ENCODE results near the gene MMP7.

Gene MMP7

GRCh38 chr11:102568851-102569250 lies 38.3 kb upstream of the MMP7 start:
- TF ChIP-seq, protein P1, sequence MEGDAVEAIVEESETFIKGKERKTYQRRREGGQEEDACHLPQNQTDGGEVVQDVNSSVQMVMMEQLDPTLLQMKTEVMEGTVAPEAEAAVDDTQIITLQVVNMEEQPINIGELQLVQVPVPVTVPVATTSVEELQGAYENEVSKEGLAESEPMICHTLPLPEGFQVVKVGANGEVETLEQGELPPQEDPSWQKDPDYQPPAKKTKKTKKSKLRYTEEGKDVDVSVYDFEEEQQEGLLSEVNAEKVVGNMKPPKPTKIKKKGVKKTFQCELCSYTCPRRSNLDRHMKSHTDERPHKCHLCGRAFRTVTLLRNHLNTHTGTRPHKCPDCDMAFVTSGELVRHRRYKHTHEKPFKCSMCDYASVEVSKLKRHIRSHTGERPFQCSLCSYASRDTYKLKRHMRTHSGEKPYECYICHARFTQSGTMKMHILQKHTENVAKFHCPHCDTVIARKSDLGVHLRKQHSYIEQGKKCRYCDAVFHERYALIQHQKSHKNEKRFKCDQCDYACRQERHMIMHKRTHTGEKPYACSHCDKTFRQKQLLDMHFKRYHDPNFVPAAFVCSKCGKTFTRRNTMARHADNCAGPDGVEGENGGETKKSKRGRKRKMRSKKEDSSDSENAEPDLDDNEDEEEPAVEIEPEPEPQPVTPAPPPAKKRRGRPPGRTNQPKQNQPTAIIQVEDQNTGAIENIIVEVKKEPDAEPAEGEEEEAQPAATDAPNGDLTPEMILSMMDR (IDR thresholded peaks at IDR 0.05; ENCODE audit: control insufficient read depth, extremely low read depth, insufficient read depth) = no peak

GRCh38 chr11:102566112-102566511 lies 35.6 kb upstream of the MMP7 start:
- no peak for DNase-seq (ENCODE audit: low read depth)
- TF ChIP-seq, protein P1 (IDR thresholded peaks at IDR 0.05; ENCODE audit: control insufficient read depth, extremely low read depth, insufficient read depth) = no peak
- no peak overlapping the region for H3K4me3 ChIP-seq (ENCODE audit: low read depth, low read length)

More at GRCh38 chr11:102568851-102569250, 38.3 kb upstream of the MMP7 start:
- no peak for DNase-seq (ENCODE audit: low read depth)
- no peak overlapping the region for H3K4me3 ChIP-seq (ENCODE audit: low read depth, low read length)

GRCh38 chr11:102564110-102564509 lies 33.6 kb upstream of the MMP7 start:
- TF ChIP-seq, protein P1 (IDR thresholded peaks at IDR 0.05; ENCODE audit: control insufficient read depth, extremely low read depth, insufficient read depth) = no peak
- no peak overlapping the region for H3K4me3 ChIP-seq (ENCODE audit: low read depth, low read length)
- no peak for DNase-seq (ENCODE audit: low read depth)

DNA sequence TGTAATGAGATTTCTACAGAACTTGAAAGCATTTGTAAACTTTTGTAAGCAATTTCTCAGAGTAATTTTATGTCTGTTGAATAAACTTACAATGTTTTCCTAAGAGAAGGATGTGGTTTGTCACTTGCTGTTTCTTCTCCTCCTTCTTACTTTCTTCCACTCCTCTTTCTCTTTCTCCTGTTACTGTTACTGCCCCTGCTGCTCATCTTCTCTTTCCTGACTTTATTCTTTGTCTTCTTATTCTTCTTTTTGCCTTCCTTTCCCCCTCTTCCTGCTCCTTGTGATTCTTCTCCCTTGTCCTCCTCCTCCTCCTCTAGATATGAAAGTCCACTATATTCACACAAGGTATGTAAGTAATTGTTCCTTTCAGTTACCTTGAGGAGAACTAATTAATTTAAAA lies 31.1 kb upstream of the MMP7 start:
- H3K4me3 ChIP-seq (ENCODE audit: low read depth, low read length) = no peak overlapping the region
- TF ChIP-seq, protein P1 (IDR thresholded peaks at IDR 0.05; ENCODE audit: control insufficient read depth, extremely low read depth, insufficient read depth) = no peak
- no peak for DNase-seq (ENCODE audit: low read depth)

DNA sequence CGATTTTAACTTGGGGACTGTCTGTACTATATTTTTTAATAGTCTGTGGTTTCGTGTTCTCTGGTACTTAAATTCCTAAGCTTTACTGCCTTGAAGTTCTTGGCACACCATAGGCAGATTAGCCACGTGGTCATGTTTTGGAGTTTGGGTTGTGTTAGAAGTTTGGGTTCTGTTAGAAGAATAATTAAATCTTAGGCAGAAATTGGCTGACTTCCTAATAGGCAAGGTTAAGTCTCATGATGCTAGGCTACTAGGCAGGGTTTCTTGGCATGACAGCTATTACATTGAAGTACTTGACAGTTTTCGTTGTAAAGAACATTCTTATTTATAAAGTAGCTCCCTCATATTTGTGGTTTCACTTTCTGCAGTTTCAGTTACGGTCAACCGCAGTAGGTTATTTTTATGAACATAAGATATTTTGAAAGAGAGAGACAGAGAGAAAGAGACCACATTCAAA lies 30.0 kb upstream of the MMP7 start:
- TF ChIP-seq, protein P1 (IDR thresholded peaks at IDR 0.05; ENCODE audit: control insufficient read depth, extremely low read depth, insufficient read depth) = no peak
- no peak for DNase-seq (ENCODE audit: low read depth)
- no peak overlapping the region for H3K4me3 ChIP-seq (ENCODE audit: low read depth, low read length)

- TF ChIP-seq, protein P1 (IDR thresholded peaks at IDR 0.05; ENCODE audit: control insufficient read depth, extremely low read depth, insufficient read depth) = no peak
- no peak overlapping the region for H3K4me3 ChIP-seq (ENCODE audit: low read depth, low read length)
- no peak for DNase-seq (ENCODE audit: low read depth)
Measured at GRCh38 chr11:102559839-102560238, 29.3 kb upstream of the MMP7 start.

GRCh38 chr11:102555091-102555490 lies 24.5 kb upstream of the MMP7 start:
- DNase-seq (ENCODE audit: low read depth) = no peak
- TF ChIP-seq, protein P1 (IDR thresholded peaks at IDR 0.05; ENCODE audit: control insufficient read depth, extremely low read depth, insufficient read depth) = no peak
- H3K4me3 ChIP-seq (ENCODE audit: low read depth, low read length) = no peak overlapping the region
